Activated effector memory CD4-positive, alpha-beta T cell treated with anti-CD3 and anti-CD28 coated beads, Interleukin-2, amount 50 U/mL, for 16 hours (primary cell): ENCODE measurements around the gene FPGS.
"Not testable (repeated sequence)": the region's sequence is repeated elsewhere in the genome, so short reads cannot be mapped to it uniquely, and the experiment has no call there.

ENCODE experiments used
- DNase-seq: peaks from one replicate; pipeline ENCODE4 v3.0.0-alpha.2; 2020

The FPGS gene

DNA sequence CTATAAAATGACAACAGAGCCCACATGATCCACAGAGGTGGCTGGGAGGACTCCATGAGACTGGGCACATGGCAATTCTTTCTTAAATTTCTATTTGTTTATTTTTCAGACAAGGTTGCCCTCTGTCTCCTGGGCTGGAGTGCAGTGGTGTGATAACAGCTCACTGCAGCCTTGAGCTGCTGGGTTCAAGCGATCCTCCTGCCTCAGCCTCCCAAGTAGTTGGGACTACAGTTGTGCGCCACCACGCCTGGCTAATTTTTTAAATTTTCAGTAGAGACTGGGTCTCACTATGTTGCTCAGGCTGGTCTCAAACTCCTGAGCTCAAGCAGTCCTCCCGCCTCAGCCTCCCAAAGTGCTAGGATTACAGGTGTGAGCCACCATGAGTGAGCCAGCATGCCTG, 42.9 kb downstream of the FPGS start:
- DNase-seq: not testable (repeated sequence)

GRCh38 chr9:127846443-127847177, 43.9 kb downstream of the FPGS start:
- no peak for DNase-seq

GRCh38 chr9:127847178-127847510, 44.5 kb downstream of the FPGS start:
- no peak for DNase-seq

GRCh38 chr9:127847833-127848755, 45.4 kb downstream of the FPGS start:
- no peak for DNase-seq

DNA sequence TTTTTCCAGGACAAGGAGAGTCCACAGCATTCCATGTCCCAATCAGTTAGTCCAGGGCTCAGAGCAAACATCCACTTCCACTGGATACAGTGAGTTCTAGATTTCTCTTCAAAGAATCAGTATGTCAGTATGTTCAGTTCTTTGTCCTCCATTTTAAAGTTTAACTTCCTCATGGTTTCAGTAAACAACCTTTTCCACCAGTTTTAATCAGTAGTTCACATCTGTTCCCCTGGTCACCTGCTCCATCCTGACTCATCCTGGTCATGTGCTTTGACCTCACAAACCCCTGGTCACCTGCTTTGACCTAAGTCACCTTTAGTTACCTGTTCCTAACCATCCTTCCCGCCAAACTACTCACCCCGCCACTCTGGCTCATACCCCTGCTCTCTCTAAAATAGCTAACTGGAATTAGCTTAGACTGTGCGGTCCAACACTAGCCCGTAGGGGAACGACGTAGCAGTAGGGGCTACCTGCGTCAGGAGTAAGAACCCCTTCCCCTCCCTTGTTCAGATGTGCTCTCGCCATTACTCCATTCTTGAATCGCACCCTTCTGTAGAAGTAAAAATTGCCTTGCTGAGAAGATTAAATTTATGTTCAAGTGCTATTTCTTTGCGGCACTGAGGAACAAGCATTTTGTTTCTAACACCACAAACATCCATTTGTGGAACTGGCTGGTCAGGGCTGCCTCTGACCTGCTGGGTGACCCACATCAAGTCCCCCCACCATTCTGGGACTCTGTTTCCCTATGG, 46.2 kb downstream of the FPGS start:
- DNase-seq: no peak

- DNase-seq: no peak
Observed at GRCh38 chr9:127850286-127850830, 47.7 kb downstream of the FPGS start.

GRCh38 chr9:127852829-127853228, 50.1 kb downstream of the FPGS start:
- no peak for DNase-seq

DNA sequence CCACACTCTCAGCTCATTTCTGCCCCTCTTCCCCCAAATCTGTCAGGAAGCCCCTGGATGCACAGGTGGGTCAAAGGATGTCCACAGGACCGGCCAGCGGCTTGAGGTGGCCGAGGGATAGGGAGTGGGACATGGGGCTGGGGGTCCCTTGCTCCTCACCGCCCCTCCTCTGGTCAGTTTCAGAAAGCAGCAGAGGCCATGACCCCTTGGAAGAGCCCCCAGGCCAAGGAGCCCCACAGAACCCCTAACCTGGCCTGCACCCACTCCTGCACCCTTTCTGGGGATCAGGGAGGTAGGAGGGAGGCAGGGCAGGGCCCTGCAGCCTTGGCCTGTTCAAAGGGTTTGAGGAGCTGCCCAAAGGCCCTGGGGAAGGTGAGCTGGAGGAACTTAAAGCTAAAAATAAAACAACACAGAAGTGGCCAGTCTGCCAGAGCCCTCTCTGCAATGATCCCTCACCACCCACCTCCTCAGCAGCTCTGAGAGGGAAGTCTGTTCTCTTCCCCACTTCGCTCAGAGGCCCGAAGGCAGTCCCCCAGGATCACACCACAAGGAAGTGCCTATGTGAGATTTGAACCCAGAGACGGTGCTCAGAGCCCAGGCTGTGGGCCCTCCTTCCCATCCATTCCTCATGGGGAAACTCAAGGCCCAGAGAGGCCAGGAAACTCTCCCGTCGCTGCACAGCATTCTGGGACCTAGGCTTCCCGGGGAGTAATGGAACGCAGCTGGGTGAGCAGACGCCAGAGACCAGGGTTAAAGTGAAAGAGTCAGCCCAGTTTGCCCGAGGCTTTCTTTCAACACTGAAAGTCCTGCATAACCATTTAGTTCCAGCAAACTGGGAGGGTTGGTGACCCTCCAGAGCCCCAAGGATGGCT, 50.9 kb downstream of the FPGS start:
- DNase-seq: no peak

DNA sequence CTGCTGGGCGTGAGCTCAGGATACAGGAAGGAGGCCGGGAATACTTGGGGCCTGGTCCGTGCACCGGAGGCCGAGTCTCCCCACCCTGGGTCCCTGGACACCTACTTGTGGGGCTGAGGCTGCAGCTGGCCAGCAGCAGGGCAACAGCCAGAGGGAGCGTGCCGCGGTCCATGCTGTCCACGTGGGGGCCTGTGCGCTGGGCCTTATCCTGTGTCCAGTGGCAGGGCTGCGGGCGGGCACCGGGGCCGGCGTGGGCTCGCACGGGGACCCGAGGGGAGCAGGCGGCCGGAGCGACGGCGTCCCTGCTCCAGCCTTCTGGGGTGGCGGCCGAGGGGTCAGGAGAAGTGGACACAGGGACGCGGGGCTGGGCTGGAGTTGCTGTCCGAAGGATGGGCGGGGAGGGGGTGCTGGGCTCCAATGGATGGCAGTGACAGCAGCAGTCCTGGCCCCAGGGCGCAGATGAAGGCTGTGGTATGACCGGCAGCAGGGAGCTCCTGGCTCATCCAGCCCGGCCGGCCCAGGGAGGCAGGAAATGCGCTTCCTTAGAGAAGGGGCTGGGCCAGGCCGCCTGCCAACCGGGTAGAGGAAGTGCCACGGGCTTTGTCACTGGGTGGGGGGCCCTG, 51.6 kb downstream of the FPGS start, which contains the start of gene ENG:
TSS of gene ENG (minus strand) at position 475 of the 623 bp plus-strand sequence. CDS start at position 172, 303 bp downstream.
- no peak for DNase-seq

GRCh38 chr9:127854960-127855359, 52.3 kb downstream of the FPGS start:
- no peak for DNase-seq

DNA sequence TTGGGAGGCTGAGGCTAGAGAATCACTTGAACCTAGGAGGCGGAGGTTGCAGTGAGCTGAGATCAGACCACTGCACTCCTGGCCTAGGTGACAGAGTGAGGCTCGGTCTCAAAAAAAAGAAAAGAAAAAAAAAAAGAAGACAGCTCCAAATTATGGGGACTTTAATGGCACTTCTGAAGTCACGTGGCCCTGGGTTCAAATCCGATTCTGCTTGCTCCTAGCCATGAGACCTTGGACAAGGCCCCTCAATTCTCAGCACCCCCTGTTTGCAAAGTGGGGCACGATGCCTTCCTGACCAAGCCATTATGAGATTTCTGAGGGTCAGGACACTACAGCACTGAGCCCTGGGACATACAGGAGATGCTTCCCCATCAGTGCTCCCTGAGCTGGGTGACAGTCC, 52.8 kb downstream of the FPGS start:
- DNase-seq: no peak

DNA sequence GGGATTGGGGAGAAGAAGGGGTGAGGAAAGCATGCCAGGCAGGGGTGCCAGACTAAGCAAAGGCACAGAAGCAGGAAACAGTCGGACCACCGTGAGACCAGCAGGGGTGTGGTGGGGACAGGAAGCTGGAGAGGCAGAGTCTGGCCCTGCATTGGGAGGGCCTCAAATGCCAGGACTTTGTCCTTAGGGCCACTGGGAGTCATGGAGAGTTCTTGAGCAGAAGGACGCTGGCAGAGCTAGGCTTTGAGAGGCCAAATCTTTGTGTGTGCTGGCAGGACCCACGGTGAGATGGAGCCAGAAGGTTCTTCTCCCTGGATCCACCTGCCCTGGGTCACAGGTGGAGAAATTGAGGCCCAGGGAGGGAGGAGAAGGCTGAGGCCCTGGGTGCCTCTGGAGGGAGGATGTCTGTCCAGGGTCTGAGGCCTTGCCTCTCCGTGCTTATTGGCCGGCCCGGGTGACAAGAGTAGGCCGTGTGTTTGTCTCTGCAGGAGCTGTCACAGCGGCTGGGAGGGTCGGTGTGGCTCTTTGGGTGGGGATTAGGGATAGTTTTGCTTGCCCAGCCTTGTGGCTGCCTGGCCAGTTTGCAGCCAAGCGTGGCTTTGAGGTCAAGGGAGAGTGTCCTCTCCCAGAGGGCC, 53.5 kb downstream of the FPGS start:
- DNase-seq: no peak

GRCh38 chr9:127856729-127857116, 54.0 kb downstream of the FPGS start:
- DNase-seq: no peak

GRCh38 chr9:127857278-127857677, 54.6 kb downstream of the FPGS start:
- no peak for DNase-seq

- DNase-seq: no peak
Observed at GRCh38 chr9:127858041-127858512, 55.4 kb downstream of the FPGS start.

- no peak for DNase-seq
Observed at GRCh38 chr9:127860260-127860659, 57.6 kb downstream of the FPGS start.

DNA sequence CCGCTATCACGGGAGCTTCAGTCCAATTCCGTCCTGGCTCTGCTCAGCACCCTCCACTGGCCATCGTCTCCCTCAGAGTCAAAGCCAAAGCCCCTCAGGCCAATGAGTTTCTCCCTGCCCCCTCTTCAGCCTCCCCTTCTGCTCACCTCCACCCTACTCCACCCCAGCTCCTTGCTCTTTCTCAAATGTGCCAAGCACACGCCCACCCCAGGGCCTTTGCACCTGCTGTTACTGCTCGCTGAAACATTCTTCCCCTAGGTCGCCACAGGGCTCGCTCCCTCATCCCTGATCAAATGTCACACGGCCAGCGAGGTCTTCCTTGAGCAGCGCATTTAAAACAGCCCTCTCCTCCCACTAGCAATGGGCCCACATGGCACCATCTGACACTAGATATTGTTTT, 58.1 kb downstream of the FPGS start:
- DNase-seq: no peak

GRCh38 chr9:127862075-127863011, 59.7 kb downstream of the FPGS start:
- peak; percentile 75 for DNase-seq

- no peak for DNase-seq
Observed at GRCh38 chr9:127863191-127863621, 60.5 kb downstream of the FPGS start.
